MV-4-11 (cell line): ENCODE results near the gene ZDHHC13.

Experiments used
- DNase-seq: peaks from one replicate; lab custom pipeline; 2025; lab: John Stamatoyannopoulos, UW

The ZDHHC13 gene, protein sequence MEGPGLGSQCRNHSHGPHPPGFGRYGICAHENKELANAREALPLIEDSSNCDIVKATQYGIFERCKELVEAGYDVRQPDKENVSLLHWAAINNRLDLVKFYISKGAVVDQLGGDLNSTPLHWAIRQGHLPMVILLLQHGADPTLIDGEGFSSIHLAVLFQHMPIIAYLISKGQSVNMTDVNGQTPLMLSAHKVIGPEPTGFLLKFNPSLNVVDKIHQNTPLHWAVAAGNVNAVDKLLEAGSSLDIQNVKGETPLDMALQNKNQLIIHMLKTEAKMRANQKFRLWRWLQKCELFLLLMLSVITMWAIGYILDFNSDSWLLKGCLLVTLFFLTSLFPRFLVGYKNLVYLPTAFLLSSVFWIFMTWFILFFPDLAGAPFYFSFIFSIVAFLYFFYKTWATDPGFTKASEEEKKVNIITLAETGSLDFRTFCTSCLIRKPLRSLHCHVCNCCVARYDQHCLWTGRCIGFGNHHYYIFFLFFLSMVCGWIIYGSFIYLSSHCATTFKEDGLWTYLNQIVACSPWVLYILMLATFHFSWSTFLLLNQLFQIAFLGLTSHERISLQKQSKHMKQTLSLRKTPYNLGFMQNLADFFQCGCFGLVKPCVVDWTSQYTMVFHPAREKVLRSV

DNA sequence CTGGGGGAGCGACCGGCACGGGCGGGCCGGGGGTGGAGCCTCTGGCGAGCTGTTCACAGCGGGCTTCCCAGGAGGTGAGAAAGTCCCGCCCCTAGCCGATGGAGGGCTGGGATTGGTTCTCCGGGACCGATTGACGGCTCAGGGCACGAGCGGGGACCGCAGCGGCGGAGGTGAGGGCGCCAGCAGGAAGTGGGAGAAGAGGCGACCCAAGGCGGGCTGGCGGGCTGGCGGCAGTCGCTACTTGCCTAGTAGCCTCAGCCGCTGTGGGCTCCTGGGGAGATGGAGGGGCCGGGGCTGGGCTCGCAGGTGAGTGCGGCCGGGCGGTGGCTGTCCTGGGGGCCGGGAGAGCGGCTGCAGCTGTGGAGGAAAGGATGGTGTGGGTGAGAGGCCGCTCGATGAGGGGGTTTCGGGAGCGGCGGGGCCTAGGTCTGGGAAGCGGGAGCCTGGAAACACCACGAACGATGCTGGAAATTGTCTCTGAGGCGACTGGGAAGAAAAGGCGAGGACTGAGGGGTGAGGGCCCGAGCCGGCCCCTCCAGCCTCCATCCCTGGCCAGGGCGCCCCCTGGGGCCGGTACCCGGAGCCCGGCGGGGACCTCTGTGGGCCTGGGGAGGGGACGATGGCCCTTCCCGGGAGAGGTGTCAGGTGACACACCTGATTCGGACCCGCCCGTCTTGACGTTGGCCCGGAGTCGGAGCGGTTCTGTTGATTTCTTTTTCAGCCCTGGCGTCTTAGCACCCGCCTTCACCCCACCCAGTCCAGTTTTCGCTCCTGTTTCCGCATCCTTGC lies at the start of gene ZDHHC13:
Gene ZDHHC13 (plus strand): TSS at position 198 of the 789 bp plus-strand sequence. CDS start 82 bp downstream, at position 280.
- DNase-seq, result peak; percentile 87

DNA sequence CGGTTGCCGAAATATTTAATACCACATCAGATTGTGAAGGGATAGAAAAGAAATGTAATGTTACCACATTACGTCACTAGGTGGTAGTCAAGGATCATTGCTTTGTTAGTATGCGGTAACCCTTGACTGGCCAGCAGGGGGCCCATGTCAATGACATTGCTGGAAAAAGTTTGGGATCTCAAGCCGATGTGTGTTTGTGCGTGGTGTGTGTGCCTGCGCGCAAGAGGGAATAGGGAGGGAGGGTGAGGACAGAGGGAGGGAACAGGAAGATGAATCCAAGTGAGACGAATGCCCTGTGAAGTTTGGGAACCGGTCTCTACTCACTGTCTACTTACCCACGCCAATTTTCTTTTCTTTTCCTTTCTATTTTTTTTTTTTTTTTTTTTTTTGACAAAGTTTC lies 45.7 kb upstream of the ZDHHC13 start:
- DNase-seq, result peak; percentile 71

DNA sequence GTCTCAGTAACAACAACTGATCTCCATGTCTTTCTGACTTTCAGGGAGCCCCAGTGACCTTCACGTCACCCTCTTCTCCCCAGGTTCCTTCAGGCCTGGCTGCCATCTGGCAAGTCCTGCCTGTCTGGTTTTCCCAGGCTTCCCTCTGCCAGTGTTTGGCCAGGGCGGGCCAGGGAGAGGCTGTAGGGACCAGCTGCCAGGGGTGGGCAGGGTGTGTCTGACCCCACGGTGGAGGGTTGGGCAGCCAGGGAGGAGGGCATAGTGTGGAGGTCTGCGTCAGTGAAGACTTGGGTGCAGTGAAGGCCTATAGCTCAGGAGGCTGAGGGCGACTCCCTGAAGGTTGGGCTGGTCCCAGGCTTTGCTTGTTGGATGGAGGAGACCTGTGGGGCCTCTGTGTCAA lies 44.5 kb upstream of the ZDHHC13 start:
- DNase-seq, result no peak

DNA sequence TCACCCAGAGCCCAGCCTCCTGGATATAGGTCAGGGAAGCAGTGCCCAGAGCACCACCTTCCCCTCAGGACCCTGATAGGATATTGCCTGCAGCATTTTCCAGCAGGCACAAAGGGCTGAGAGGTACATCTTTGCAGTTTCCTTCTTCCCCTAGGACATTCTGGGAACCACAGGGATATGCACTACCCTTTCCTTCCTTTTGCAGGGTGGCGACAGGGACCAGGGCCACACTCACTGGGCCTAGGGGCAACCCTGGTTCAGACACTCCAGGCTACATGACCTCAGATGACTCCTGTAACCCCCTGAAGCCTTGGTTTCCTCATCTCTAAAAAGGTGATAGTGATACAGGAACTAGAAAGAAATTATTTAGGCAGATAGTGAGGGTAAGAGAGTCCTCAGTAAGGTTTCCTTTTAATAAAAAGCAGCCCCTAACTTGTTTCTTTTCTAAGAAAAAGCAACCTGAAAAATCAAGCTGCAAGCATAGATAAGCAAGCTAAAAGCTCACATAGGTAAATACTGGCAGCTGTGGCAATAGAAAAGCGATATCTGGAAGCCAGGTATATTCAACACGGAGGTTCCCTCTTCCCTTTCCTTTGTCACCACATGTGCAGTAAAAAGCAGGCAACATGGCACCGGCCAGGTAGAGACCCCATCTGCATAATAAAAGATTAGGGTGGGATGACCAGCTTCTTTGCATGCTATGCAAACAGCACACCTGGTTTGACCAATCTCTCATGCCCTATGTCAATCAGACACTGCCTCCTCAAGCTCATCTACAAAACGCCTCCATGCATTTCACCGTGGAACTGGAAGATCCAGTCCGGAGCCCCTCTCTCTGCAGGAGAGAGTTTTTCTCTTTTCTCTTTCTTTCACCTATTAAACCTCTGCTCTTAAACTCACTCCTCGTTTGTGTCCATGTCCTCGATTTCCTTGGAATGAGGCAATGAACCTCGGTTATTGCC lies 43.2 kb upstream of the ZDHHC13 start:
- DNase-seq, result no peak

DNA sequence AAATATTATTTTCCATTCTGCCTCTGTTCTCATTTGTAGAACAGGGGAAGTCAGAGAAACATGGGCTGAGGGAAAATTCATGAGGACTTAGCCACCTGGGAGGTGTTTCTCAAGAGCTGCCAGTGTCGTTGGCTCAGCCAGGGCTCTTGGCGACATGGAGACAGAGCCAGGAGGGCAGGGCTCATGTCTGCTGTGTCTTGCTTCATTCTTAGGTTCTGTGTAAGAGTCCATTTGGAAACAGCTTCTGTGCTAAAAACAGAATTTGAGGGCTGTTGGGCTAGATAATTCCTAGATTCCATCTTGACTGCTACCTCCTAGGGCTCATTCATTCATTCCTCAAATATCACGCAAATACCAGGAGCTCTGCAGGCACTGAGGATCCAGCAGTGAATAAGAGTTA lies 41.3 kb upstream of the ZDHHC13 start:
- no peak for DNase-seq

DNA sequence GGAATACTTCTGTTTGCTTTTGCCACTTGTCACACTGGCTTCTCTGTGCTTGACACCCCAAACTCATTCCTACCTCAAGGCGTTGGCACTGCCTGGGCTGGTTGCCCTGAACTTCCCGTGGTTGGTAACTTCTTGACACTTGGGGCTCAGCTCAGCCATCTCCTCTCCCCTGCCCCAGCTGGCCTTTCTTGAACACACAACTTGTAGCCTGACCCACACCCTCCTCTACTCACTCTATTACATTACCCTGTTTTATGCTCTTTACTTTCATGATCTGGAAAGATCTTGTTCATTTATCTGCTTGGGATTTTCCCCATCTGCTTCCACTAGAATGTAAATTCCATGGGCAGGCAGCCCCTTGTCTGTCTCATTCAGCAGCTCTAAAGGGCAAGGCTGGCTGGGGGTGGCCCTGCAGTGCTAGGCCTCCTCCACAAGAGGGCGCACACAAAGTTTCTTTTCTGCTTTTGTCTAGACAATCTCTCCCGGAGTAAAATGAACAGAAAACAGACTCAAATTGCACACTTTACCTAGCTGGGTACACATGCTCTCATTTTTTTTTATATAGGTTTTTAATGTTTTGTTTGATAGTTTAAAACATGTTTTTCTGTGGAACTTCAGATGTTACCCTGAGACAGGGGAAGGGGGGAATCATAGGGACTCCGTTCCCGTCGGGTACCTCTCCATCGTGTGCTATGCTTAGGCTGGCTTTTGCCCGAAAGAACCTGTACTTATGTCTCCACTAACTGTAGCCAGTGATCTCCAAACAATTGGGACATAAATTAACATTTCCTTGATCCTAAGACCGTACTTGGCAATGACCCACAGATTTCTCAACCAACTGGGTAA lies 40.0 kb upstream of the ZDHHC13 start:
- peak; percentile 23 for DNase-seq

DNA sequence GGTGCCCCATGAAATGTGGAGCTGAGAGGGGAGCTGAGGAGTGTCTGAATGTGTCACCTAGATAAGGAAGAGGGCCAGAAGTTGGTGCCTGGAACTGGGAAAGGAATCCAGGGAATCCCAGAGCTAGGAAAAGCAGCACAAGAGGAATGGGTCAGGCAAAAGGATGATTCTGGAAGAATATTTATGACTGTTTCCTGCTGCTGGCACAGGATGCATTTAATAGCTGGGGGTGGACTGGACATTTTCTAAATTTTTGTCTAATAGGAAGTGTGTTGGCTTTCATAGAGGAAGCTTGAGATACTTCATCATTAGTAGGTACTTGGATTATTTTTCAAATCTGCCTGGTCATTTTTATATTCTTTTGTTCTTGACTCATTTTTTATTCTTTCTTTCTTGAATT lies 39.0 kb upstream of the ZDHHC13 start:
- no peak for DNase-seq

DNA sequence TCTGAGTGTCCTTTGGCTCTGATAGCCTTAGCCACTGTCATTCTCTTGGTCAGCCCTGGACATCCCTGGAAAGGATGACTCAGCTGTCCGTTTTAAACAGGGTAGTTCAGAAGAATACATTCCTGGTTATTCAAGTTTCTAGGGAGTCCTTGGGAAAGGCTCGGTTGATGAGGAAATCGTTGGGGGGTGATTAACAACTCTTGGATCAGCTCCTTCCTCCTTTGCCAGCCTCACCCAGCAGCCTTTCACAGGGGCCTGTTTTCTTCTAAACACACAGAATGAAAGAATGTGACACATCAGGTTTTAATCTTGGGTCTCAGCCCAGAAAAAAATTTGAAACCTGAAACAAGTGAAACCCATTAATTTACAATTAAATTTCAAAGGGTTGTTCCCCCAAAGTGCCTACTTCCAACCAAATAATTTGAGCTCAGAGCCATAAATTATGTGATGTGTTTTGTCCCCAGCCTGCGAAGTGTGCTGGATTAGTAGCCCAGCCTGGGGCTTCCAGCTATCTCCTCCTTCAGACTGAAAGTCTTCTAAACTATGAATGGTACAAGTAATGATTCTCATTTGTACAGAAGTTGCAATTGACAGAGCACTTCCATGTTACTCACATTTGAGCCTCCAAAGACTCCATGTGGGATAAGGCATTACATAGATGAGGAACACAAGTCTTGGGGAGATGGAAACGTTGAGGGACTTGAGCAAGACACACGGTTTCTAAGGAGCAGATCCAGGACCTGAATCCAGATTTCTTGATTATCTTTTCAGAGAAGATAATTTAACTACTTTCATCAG lies 37.1 kb upstream of the ZDHHC13 start:
- DNase-seq, result no peak

DNA sequence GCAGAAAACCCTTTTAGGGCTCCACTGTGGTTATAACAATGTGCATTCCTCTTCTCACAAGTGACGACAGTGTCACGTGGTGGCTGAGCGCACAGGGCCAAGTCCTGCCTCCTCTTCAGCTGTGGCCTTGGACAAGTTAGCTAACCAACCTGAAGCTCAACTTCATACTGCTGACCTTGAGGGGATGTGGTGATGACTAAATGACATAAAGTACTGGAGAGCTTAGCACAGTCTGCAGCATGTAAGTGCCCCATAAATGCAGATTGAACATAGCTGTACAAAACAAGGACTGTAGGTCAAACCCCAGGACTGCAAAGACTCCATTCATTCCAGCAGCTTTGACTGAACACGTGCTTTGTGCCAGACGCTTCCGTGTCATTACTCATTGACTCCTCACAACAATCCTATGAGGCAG lies 36.4 kb upstream of the ZDHHC13 start:
- no peak for DNase-seq

DNA sequence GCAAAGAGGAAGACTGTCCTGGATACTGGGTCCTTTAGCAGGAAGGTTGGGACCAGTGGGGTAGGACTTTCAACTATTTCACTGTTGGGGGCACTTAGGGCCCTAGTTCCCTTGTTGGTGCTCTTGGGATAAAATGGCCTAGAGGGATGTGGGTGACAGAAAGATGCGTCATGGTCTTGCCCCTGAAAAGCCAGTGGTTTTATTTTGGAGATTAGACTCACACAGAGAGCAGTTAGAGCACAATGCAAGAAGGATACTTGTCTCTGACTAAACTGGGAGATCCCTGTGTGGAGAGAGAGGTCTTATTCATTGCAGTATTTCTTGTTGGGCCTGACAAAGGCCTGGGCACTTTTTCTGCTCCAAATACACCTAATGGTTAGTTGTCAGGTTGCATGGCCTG lies 33.8 kb upstream of the ZDHHC13 start:
- no peak for DNase-seq

DNA sequence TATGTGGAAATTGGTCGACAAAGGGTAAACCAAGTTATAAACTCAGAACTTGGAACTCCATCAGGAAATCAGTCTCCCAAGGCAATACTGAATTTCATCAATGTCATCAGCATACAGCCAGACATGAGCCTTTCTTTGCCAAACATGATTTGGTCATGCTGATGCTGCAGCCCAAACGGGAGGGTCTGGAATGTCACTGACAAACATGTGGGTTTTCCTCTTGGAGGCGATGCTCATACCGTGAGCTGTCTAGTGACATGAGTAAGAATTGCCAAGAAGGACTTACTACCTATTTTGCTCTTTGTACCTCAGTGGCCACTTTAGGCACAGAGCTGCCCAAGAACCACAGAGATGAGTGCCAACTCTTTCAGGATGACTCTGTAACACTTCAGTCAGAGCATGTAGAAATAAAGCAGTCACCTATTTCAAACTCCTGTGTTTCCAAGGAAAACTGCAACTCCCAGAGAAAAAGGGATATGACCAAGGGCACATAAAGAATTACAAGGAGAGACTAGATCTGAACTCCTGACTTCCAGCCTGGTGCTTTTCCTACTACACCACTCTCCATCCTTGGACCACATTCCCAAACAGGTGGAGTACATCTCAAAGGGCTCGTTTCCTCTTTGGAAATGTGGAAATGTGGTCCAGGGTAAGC lies 32.2 kb upstream of the ZDHHC13 start:
- DNase-seq, result no peak

DNA sequence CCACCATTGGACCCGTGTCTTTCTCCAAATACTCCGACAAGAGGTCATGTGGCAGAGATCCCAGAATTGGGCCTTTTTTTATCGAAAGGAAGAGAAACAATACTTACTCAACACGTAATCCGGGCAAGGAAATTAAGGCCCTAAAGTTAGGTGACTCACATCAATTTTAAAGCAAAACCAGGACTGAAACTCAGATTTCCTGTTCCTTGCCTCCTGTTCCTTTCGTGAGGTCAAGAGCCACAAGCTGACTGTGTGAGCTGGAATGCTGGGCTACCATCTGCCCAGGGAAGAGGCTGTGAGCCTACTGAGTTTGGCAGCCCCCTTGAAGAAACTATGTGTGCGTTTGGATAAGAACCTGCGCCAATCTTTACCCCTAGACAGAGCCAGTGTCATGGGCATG lies 29.3 kb upstream of the ZDHHC13 start:
- no peak for DNase-seq

DNA sequence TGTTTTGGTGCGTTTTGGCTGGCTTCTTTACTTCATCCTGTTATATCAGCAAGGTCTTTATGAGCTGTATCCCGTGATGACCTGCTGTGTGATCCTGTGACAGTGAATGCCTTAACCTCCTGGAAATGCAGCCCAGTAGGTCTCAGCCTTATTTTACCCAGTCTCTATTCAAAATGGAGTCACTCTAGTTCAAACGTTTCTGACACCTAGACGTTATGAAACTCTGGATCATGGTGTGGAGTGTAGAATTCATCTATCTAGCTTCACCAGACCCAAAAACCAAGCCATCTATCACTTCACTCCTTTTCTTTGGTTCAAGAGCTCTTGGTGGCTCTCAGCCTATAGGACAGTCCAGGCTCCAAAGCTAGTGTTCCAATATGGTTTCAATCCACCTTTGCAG lies 28.2 kb upstream of the ZDHHC13 start:
- no peak for DNase-seq

DNA sequence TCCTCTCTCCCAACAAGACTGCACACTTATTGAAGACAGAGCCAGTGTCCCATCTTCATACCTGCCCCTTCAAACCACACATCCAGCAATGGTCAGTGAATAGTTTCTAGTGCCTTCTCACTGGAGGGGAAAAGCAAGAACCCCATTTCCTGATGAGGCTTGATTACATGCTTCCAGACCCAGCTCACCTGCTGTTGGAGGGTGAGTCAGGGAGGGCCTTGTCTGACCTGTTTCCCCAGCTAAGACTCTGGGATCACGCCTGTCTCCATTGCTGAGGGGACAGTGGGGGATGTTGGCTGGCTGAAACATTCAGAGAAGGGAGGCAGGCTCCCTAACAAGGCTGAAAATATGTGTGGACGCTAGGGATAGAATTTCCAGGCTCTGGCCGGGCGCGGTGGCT lies 27.5 kb upstream of the ZDHHC13 start:
- no peak for DNase-seq

DNA sequence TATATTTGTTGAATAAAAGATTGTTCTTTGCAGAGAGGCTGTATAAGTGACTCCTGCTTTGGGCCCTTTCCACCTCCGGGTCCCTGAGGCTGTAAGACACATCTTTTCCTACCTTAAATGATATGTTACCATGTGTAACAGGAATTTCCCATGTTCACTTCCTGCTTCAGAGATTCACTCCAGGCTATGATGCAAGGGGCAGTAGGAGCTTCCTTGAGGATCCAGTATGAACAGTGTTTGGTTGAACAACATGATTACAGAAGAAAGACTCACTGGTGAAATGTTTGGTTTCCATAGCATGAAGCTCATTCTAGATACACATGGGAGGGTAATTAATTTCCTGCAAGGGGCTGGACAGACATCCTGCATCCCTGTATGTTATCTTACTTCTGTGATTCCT lies 25.6 kb upstream of the ZDHHC13 start:
- DNase-seq, result no peak

DNA sequence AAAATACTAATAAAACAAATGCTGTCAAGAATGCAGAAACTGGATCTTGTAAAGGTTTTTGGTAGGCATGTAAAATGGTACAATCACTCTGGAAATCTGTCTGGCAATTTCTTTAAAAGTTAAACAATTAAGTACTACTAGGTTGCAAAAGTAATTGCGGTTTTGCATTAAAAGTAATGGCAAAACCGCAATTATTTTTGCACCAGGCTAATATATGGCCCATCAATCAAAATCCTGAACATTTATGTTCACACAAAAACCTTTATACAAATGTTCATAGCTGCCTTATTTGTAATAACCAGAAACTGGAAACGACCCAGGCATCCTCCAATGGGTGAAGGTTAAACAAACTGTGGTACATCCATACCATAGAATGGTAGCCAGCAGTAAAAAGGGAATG lies 24.6 kb upstream of the ZDHHC13 start:
- no peak for DNase-seq

DNA sequence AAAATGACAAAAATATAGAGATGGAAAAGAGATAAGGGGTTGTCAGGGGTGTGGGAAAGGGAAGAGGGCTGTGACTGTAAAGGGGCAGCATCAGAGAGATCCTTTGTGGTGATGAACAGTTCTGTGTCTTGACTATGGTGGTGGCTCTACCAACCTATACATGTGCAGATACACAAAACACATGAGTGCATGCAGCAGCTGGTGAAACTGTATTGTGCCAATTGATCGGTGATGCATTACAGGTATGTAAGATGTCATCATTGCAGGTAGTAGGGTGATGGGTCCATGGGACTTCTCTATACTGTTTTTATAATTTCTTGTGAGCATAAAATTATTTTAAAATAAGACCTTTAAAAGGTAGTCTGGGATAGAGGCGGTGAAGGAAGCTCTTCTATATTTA lies 24.1 kb upstream of the ZDHHC13 start:
- no peak for DNase-seq

DNA sequence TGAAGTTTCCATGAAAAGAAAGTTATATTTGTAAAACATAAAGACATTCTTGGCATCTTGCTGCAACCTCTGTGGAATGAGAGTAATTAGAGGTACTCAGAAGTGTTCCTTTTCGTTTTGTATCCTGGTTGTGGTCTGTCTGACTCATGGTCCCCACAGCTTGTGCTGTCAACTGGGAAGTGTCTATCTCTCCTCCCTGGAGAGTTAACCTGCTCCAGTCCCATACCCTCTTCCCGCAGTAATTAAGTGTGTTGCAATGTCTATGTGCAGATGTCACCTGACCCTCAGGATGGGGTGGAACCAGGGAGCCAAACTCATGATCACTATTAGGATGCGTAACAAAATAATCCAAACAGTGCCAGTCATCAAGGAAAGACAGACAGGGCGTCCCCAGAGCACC lies 23.0 kb upstream of the ZDHHC13 start:
- peak; percentile 11 for DNase-seq

DNA sequence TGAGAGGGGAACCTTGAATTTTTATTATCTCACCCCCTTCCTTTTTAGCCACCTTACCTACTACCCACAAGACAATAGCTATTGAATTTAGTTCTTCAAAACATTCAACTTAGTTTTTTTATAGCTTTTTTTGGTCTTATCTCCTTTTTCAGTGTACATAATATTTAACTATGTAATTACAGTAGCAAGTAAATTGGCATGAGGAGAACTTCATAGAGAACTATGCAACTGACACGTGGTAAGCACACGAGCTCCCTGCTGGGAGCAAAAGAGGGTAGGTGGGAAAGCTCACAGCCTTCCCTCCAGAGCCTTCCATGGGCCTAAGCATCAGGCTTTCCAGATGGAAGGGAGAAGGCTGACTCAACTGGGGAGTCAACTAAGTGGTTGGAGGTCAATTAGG lies 22.1 kb upstream of the ZDHHC13 start:
- DNase-seq, result no peak
